Upper lobe of right lung (tissue), 1 donor: Measurements from ENCODE around the gene GLI2. TPM values are rescaled to one million over a fixed set of nuclear protein-coding genes. Genes with fewer than 3 reads are reported as not detected.

Source experiments
- ATAC-seq: fragments of 200-7000 bp; cut with Tn5 transposase; one replicate; pipeline ENCODE4 v1.9.1; 2020; ENCODE audit warnings: mild to moderate bottlenecking, moderate library complexity
- DNase-seq: peaks from one replicate; pipeline ENCODE4 v3.0.0-alpha.2; 2020
- H3K27ac ChIP-seq: fragments of 200-600 bp; one replicate; pipeline ENCODE4 v1.8.0; 2022
- H3K27me3 ChIP-seq: fragments of 200-600 bp; one replicate; pipeline ENCODE4 v1.8.0; 2022; ENCODE audit warnings: mild to moderate bottlenecking
- H3K36me3 ChIP-seq: fragments of 200-600 bp; one replicate; pipeline ENCODE4 v1.8.0; 2022
- H3K4me1 ChIP-seq: fragments of 200-600 bp; one replicate; pipeline ENCODE4 v1.8.0; 2022
- H3K4me3 ChIP-seq: fragments of 200-600 bp; one replicate; pipeline ENCODE4 v1.8.0; 2022; ENCODE audit warnings: mild to moderate bottlenecking
- H3K9me3 ChIP-seq: fragments of 200-600 bp; one replicate; pipeline ENCODE4 v1.8.0; 2022
- CTCF ChIP-seq: fragments of 200-600 bp; IDR thresholded peaks from one replicate; pipeline ENCODE4 v1.8.0; 2022; ENCODE audit warnings: antibody characterized with exemption
- intact Hi-C: fragments of 100-400 bp; cut with DNase I; formaldehyde crosslinking; loops from one replicate; pipeline ENCODE4 v1.11.0; 2022
- total RNA-seq: library from RNA; stranded (reverse); fragmentation: NEBNext Ultra II Directional; extraction: Animal tissue kit (Norgen Biotek cat#: 25700); gene quantifications from one replicate; pipeline ENCODE4 v1.2.1, GENCODE V29; 2021
- donor health status: DM: no; HTN: yes; CAD: no; lungs with severe emphysema.

The GLI2 gene
- total RNA-seq, 1 donor from 2014 or later = 4.7 TPM

- no peak overlapping the region for H3K4me3 ChIP-seq
- DNase-seq (no peak), ATAC-seq (peak; percentile 29)
- no peaks in the 10 kb centered on the region for H3K4me1 ChIP-seq
- H3K27me3 ChIP-seq = peaks cover 5% of the 10 kb centered on the region
- intact Hi-C loops = no loop called here
- no peak overlapping the region for H3K27ac ChIP-seq
- no peaks in the 10 kb centered on the region for H3K36me3 ChIP-seq
- TF ChIP-seq CTCF = no peak
- no peaks in the 10 kb centered on the region for H3K9me3 ChIP-seq
Observed at GRCh38 chr2:120750488-120751210, 15.0 kb downstream of the GLI2 start.

GRCh38 chr2:120751553-120751952, 15.9 kb downstream of the GLI2 start:
- no peak for ATAC-seq
- no peak for TF ChIP-seq CTCF
- no peak overlapping the region for H3K4me3 ChIP-seq
- H3K9me3 ChIP-seq = no peaks in the 10 kb centered on the region
- H3K36me3 ChIP-seq = no peaks in the 10 kb centered on the region
- H3K4me1 ChIP-seq = no peaks in the 10 kb centered on the region
- H3K27me3 ChIP-seq = peaks cover 5% of the 10 kb centered on the region
- intact Hi-C loops = no loop called here
- DNase-seq = no peak
- no peak overlapping the region for H3K27ac ChIP-seq

- H3K4me3 ChIP-seq = no peak overlapping the region
- peaks cover 2% of the 10 kb centered on the region for H3K27me3 ChIP-seq
- TF ChIP-seq CTCF = no peak
- intact Hi-C loops = no loop called here
- H3K9me3 ChIP-seq = no peaks in the 10 kb centered on the region
- no peak overlapping the region for H3K27ac ChIP-seq
- no peaks in the 10 kb centered on the region for H3K36me3 ChIP-seq
- ATAC-seq (no peak), DNase-seq (peak; percentile 26)
- no peaks in the 10 kb centered on the region for H3K4me1 ChIP-seq
Observed at GRCh38 chr2:120754067-120754960, 18.6 kb downstream of the GLI2 start.

GRCh38 chr2:120758181-120759144, 22.8 kb downstream of the GLI2 start:
- Histone ChIP-seq H3K4me3 (no peak overlapping the region), H3K27ac (peak overlapping the region; percentile 60), H3K9me3 (no peaks in the 10 kb centered on the region), H3K27me3 (no peaks in the 10 kb centered on the region), H3K36me3 (no peaks in the 10 kb centered on the region), H3K4me1 (no peaks in the 10 kb centered on the region)
- intact Hi-C loops = no loop called here
- ATAC-seq (peak; percentile 53), DNase-seq (peak; percentile 53)
- no peak for TF ChIP-seq CTCF
